Measurements from ENCODE around the gene TEAD3.

DNA sequence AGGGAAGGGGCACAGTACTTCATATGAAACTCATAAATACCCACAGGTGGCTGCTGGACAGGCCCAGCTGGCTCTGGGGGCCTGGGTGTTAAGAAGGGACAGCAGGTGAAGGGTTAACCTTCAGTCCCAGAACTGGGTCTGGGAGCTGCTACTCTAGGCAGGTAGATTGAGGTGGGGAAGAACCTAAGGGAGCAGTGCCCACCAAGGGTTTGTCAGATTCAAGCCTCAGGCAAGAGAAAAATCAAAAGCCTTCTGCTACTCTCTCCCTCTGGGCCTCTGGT lies 23.1 kb downstream of the TEAD3 start:
- no peak; the same call in 1 of the 2 replicates for TF ChIP-seq POLR2AphosphoS5 (IDR thresholded peaks at IDR 0.05; ENCODE audit: low read length)
- TF ChIP-seq, protein P1, sequence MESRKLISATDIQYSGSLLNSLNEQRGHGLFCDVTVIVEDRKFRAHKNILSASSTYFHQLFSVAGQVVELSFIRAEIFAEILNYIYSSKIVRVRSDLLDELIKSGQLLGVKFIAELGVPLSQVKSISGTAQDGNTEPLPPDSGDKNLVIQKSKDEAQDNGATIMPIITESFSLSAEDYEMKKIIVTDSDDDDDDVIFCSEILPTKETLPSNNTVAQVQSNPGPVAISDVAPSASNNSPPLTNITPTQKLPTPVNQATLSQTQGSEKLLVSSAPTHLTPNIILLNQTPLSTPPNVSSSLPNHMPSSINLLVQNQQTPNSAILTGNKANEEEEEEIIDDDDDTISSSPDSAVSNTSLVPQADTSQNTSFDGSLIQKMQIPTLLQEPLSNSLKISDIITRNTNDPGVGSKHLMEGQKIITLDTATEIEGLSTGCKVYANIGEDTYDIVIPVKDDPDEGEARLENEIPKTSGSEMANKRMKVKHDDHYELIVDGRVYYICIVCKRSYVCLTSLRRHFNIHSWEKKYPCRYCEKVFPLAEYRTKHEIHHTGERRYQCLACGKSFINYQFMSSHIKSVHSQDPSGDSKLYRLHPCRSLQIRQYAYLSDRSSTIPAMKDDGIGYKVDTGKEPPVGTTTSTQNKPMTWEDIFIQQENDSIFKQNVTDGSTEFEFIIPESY (IDR thresholded peaks at IDR 0.05): no peak
- TF ChIP-seq, protein P2, sequence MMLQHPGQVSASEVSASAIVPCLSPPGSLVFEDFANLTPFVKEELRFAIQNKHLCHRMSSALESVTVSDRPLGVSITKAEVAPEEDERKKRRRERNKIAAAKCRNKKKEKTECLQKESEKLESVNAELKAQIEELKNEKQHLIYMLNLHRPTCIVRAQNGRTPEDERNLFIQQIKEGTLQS (IDR thresholded peaks at IDR 0.05; ENCODE audit: borderline replicate concordance, extremely low read depth, low read depth, low read length): no peak
- TF ChIP-seq, protein P3, sequence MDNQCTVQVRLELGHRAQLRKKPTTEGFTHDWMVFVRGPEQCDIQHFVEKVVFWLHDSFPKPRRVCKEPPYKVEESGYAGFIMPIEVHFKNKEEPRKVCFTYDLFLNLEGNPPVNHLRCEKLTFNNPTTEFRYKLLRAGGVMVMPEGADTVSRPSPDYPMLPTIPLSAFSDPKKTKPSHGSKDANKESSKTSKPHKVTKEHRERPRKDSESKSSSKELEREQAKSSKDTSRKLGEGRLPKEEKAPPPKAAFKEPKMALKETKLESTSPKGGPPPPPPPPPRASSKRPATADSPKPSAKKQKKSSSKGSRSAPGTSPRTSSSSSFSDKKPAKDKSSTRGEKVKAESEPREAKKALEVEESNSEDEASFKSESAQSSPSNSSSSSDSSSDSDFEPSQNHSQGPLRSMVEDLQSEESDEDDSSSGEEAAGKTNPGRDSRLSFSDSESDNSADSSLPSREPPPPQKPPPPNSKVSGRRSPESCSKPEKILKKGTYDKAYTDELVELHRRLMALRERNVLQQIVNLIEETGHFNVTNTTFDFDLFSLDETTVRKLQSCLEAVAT (IDR thresholded peaks at IDR 0.05): no peak

Measured in GM12878 (cell line).